ENCODE measurements around the gene POLR2E.
"Not testable (repeated sequence)": the region's sequence is repeated elsewhere in the genome, so short reads cannot be mapped to it uniquely, and the experiment has no call there.

POLR2E gene

DNA sequence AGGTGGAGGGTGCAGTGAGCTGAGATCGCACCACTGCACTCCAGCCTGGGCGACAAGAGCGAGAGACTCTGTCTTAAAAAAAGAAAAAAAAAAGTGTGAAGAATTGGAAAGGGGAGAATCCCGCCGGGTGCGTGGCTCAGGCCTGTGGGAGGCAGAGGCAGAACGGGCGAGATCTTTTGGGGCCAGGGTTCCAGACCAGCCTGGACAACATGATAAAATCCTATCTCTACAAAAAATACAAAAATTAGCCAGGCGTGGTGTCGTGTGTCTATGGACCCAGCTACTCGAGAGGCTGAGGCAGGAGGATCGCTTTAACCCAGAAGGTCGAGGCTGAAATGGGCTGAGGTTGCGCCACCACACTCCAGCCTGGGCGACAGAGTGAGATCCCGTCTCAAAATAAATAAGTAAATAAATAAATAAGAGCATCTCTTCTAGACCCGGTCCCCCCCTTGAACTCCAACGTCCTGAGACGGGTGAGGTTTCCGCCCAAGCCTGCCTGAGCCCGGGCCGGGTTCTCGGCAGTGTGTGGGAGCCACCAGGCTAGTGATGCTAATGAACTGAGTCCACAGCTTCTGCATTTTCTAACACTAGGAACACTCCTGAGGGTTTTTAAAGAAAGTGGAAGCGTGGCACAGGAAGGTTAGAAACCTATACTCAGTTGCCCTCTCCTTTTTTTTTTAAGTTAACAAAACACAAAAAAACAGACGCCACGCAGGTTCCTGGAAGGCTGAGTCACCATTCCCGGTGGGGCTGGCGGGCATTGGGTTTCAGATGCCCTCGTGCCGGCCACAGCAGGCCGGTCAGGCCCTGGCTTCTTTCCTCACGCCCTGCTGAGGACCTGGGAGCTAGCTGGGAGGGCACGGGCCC lies 30.7 kb upstream of the POLR2E start:
- DNase-seq: no peak

DNA sequence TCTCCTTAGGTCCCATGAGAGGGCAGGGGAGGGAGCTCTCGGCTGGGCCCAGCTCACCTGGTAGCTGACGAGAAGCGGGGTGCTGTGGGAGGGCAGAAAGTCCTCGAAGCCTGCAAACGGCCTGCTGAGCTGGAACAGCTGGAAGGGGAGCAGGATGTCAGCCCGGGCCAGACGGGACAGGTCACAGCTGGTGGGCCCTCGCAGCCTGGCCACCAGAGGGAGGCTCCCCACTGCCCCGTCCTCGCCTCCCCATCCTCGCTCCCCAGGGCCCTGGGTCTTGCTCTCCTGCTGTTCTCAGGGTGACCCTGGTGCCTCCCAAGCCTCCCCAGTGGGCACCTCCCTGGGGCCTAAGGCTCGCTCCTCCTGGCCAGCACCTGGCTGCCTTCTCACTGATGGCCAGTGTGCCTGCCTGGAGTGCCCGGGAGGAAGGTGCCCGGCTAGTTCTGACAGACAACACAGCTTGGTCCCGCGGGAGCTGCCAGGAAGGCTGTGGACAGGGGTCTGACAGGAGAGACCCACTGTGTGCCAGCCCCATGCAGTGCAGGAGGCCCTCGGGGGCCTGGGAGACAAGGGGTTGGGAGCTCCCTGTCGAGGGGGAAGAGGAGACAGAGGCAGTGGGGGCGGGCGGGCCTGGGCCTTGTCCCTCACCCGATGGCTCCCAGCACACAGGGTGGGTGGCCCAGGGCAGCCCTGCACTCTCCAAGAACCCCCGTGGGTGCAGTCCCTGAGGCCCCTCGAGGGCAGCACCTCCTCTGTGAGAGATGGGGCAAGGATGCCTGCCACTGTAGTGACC lies 28.9 kb upstream of the POLR2E start:
- no peak for DNase-seq

DNA sequence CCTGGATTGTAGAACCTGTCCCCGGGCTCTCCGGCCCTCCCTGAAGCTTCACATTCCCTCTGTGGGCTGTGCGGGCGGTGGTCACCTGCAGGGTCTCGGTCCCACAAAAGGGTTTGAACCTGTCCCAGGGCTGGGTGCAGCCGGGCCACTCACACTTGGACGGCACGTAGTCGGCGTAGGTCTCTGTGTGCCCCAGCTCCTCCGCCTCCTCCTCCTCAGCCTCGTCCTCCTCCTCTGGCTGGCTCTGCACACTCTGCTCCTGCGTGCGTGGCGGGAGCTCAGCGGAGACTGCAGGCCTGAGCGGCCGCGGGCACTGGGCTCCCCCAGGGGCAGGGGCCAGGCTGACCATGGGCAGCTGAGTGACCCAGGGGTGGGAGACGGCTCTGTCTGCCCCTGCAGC lies 28.2 kb upstream of the POLR2E start:
- no peak for DNase-seq

DNA sequence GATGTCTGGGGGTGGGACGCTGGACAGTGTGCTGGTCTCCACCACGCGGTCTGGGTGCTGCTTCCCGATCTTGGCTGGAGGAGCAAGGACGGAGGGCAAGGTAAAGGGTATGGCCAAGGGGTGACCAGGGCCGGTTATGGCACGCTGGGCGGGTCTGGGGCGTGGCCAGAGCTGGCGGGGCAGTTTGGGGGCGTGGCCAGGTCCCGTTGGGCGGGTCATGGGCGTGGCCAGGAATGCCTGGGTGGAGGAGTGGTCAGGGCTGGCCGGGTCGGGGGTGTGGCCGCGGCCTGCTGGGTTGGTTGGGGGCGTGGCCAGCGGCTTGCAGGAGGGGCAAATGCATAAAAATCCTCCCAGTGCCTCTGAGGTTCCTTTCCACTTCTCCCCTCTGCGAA lies 27.8 kb upstream of the POLR2E start:
- DNase-seq: no peak

DNA sequence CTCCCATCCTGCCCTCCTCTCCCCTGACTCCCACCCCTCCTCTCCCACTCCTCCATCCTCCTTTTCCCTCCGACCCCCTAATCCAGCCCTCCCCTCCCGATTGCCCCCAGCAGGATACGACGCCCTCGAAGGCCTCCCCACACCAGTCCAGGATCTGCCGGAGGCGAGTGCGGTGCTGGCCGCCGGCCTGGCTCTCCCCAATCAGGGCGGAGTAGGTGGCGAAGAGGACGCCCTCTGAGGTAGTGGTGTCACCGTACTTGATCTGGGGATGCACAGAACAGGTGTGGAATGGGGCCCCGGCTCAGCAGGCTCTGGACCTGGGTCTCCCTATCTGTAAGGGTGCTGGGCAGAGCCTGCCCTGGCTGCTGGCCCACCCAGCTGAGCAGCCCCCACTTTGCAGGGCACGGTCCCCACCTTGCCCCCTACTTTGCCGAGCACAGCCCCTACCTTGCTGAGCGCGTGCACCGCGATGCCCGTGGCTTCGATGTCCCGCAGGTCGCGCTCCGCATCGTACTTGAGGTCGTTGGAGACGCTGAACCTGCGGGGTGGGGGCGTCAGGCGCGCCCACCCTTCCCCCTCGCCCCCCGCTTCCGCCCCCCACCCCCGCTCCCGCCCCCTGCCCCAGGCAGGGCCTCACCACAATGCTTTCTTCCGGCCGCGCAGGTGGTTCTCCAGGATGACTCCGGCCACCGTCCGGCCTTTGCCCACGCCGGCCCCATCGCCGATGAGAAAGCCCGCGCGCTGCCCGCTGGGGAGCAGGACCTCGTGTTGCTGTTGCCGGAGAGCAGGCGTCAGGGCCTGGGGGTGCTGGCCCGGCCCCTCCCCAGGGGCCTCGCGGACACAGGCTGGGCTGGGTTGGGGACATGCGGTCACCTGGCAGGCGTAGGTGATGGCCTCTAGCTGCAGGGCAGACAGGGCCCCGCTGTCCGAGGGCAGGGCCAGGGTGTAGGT lies 27.1 kb upstream of the POLR2E start:
- no peak for DNase-seq

DNA sequence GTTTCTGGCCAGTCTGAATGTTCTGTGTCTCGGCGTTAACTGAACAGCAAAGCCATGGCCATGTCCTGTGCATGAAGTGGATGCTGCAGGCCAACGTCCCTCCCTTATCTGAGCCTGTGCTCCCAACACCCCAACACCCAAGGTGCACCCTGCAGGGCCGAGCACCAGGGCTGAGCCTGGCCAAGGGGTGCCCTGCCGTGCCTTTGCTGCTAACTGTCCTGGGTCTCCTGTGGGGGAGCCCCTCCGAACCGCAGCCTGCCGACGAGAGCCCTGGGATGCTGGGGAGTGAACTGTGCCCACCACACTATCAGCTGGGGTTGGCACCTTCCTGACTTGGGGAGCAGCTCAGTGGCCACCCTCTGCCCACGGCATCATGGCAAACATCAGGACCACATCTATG lies 26.2 kb upstream of the POLR2E start:
- no peak for DNase-seq

DNA sequence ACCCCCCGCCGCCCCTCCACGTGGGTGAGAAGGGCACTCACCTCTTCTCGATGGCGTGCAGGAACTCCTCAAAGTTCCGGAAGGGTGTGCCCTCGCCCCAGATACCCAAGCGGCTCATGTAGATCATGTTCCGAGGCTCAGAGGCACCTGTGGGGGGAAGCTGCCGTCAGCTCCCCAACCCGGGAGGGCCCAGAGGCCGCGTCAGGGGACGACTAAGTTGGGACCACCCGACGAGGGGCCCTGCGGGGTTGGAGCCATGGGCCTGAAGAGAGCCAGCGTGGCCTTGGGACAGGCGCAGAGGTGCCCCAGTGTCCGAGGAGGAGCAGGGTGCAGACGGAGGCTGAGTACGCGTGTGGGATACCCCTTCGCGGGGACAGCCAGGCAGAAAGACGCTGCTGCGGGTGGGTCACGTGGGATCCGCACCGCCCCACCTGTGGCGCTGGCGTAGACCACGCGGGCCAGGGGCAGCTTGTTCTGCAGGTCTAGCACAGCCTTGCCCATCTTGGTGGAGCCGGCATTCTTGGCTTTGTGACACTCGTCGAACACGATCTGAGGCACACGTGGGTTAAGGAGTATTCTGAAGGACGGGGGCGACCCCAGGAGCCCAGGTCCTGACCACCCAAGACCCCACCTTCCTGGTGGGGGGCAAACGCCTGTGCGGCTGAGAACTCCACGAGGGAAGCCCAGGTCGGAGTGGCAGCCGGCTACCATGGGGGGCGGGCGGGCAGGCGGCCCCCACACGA lies 24.5 kb upstream of the POLR2E start:
- DNase-seq: no peak

DNA sequence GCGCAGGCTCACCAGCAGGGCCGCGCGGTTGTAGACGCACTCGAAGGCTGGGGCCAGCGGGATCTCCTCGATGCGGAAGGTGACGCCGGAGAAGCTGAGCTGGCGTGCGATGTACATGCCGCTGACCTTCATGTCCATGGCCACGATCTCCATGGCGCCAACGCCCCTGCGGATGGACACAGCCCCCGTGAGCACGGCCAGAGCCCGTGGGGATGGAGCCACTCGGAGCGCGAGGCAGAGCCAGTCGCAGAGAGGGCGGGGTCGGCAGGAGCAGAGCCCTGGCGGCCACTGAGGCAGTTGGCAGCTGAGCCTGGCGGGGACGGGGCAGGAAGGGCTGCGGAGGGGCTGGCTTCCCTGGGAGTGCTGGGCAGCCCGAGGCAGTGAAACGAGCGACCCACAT lies 23.8 kb upstream of the POLR2E start:
- no peak for DNase-seq

DNA sequence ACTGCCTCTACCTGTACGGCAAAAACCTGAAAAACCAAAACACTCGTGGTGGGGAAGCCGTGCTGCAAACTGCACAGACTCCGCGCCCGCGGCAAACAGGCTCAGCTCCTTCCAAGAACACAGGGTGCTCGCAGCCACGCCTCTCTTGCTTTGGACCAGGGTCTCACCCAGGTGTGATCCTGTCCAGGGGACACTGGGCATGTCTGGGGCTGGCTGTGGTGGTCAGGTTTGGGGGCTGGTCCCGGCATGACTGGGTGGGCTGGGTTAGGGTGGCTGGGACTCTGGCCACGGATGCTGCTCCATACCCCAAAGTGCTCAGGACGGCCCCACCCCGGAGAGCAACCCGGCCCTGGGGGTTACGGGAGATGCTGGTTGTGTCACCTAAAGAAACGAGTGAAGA lies 22.5 kb upstream of the POLR2E start:
- no peak for DNase-seq

DNA sequence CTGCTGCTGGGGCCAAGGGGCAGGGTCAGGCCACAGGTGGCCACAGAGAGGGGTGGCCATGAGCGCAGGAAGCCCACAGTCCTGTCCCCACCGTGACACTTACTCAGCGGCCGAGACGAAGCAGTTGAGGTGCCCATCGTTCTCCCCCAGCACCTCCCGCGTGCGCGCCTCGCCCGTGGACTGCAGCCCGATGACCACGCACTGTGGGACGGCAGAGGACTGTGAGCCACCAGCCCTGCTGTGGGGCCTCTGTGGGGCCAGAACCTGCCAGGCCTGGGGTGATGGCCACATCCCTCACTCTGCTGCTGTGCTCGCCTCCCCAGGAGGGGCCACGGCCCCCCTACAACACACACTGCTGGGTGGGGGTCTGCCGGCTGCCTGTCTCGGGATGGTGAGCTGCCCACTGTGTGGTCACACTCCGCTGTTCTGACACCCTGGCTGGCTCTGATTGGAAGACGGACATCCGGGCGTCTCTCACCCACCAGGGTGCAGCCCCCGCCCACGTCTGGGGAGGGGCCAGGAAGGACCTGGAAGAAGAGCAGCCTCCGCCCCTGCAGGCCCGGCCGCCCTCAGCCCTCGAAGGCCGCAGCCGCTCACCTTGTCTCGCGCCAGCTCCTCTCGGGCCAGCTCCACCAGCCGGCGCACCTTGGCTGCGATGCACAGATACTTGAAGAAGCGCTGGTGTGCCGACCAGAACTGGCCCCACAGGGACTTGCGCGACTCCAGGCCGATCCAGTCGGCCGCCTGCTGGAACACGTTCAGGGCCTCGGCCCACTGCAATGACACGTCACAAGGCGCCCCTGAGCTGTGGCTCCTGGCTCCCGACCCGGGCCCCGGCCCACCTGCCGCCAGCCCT lies 21.8 kb upstream of the POLR2E start:
- DNase-seq: no peak

DNA sequence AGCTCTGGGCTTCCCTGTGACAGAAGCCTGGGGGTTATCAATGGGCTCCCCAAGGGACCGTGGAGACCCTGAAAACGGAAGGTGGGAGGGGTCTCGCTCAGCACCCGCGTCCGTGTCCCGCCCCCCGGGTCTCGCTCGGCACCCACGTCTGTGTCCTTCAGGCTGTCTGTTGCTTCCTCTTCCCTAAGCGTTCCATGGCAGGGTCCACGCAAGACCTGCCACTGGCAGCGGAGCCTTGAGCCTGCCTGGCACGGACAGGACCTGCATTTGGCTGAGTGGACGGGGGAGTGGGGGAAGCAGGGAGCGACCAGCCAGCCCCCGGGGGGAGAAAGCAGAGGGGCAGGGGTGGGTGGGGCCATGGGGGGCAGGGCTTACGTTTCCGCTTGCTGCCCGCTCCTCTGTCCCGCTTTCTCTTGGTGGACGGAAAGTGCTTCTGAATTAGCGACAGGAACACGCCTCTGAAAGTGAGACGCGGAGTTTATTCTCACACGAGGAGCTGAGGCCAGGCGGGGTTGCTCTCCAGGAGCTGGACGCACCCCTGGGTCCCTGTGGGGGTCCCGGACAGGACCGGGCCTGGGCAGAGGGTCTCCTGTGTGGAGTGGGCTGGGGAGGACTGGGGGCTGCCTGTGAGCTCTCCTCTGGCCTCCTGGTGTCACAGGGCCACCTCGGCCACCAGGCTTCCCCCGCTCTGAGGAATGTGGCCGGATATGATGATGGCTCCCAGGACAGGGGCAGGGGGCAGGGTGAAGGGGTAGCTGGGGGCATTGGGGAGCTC lies 20.7 kb upstream of the POLR2E start:
- no peak for DNase-seq

DNA sequence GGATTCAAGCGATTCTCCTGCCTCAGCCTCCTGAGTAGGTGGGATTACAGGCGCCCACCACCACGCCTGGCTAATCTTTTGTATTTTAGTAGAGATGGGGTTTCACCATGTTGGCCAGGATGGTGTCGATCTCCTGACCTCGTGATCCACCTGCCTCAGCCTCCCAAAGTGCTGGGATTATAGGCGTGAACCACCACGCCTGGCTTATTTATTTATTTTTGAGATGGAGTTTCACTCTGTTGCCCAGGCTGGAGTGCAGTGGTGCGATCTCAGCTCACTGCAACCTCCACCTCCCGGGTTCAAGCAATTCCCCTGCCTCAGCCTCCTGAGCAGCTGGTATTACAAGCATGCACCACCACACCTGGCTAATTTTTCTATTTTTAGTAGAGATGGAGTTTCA lies 19.6 kb upstream of the POLR2E start:
- DNase-seq: not testable (repeated sequence)

DNA sequence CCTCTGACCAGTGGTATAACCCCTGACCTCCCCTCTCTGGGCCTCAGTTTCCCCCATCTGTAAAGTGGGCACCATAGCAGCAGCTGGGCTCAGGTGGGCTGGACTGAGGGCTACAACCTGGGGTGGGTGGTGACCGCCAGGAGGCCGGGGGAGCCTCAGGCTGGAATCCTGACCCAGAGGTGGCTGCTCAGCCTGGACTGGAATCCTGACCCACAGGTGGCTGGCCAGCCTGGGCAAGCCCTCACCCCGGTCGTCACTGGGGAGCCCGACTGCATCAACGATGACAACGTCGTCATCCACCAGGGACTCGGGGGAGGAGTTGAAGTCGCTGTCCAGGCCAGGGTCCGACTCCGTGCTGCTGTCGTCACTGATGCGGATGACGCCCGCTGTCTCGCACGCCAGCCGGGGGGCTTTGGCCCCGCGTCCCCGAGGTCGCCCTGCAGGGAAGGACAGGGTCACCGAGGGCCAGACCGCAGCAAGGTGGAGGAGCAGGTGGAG lies 18.9 kb upstream of the POLR2E start:
- no peak for DNase-seq

DNA sequence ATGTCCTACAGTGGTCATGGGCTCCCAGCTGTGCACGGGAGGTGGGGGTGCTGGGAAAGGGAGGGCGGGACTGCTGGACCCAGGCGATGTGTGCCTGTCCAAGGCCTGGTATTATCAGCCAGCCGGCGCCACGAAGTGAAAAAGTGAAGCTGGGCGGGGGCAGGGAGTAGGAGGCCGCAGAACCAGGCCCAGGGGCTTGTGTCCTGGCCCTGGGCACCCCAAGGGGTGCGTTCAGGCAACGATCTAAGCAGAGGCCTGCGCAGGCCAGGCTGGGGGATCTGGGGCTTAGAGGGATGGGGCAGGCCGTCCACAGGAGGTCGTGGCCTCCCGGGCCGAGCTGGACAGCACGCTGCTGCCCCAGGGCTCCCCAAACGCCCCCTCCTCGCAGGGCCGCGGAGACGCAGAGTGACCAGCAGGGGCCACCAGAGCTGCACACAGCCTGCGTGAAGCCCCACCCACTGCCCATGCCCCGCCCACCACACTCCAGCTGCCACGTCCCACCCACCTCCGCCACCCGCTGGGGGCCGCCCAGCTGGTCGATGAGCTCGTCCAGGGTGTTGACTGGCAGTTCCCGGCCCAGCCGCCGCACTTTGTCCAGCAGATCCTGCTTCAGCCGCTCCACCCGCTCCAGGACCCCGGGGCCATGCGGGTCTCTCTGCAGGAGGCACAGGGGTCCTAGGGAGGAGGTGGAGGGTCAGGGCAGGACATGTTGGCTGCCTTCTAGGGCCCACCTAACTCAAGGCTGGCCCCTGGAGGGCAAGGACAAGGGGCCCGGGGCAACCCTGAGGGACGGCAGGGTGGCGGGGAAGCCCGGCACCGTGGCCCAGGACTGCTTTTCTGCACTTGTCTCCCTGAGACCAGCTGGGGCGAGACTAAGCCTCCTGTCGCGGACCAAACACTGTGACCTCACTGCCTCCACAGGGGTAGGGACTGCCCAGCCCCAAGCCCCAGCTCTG lies 18.1 kb upstream of the POLR2E start:
- DNase-seq: peak; percentile 78

DNA sequence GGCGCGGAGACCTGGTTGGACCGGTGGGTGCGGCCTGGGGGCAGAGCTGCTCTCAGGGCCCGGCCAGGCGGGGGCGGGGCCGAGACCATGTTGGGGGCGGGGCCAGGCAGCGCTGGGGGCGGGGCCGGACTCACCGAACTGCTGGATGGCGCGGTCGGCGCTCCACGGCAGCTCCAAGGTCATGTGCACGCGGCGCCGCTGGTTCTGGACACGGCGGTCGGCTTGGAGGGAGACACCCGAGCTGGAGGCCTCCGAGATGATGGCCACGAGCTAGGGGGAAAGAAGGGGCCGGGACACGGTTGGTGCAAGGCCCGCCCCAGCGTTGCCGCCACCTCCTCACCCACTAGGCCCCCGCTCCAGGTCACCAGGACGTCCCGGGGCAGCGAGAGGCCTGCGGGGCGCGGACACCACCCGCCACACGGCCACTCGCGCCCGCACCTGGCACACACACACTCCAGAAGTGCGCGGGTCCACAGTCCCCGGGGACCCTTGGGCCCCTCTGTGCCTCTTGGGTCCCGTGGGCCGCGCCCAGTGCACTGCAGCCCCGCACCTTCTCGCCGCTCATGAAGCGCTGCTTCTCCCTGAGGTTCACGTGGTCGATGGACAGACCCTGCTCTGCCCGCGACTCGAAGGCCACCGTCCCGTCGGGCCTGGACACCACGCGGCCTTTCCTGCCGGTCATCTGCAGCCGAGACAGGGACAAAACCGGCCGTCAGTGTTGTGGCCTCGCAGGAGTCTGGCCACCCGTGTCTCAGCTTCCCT lies 17.3 kb upstream of the POLR2E start:
- DNase-seq: no peak

DNA sequence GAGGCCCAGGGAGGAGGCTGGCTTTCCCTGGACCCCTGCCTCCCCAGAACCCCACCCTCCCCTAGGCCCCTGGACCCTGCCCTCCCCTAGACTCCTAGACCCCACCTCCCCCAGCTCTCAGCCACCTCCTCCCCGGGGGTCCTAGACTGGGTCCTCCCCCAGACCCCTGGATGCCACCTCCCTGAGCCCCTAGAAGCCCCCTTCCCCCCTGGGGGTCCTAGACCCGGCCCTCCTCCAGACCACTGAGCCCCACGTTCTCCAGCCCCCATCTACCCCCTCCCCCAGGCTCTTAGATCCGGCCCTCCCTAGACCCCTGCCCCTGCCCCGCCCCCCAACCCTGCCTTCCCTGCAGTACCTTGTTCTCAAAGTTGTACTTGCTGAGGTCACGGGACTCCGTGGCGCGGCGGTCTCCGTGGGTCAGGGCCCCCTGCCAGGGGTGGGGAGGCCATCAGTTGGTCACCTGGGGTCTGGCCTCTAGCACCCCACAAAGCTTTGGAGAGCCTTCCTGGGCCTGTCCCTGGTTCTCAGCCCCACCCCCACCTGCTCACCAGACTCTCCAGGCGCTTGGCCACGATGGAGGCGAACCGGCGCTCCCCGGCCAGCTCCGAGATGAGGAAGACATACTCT lies 16.6 kb upstream of the POLR2E start:
- no peak for DNase-seq

DNA sequence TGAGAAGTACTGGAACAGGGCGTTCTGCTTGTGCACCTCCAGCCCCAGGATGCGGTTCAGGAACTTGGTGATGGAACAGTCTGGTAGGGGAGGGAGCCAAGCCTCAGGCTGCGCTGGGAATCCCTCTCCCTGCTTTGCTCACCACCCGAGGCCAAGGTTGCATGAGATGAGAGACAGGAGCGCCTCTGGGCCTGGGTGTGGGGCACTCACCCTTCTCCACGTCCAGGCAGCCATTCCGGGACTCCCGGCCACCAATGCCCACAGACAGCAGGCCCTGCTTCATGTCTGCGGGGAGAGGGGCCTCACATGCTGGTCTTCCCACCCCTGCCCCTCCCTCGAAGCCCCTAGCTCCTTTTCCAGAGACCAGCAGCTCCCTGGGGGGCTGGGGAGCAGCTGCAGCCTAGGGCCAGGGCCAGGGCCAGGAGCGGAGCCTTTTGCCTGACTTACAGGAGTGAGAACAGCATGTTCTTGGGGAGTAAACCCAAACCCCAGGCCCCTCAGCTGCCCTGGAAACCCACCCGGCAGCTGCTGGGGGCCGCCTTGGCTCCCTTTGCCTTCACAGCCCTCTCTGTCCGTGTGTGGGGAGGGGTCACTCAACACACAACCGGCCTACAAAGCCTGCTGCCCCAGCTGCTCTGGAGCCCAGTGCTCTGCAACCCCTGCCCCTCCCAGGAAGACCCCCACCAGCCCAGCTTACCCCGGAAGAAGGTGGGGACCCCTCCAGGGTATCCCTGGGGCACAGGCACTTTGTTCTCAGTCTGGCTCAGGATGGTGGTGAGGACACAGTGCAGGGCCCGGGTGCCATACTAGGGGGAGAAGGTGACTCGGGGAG lies 15.8 kb upstream of the POLR2E start:
- DNase-seq: no peak

Data from NCI-H1105 (cell line).